GM12878 (cell line): ENCODE results near the gene ZMYND10. TPM values are rescaled to one million over a fixed set of nuclear protein-coding genes. Genes with fewer than 3 reads are reported as not detected.

Experiments used
- ATAC-seq: fragments of 200-7000 bp; cut with Tn5 transposase; 3 replicates; pipeline ENCODE4 v1.9.1; 2020; ENCODE audit warnings: mild to moderate bottlenecking, moderate library complexity
- BruUV-seq: library from RNA; stranded (reverse); fragments of 400-500 nt; replicated peaks from 2 replicates; lab custom pipeline; 2021; lab: Mats Ljungman, UMichigan
- CTCF ChIA-PET: fragments of 300-600 bp; sonication (Branson Sonifier 250); formaldehyde crosslinking; extraction: SDS; loops from one replicate; lab custom pipeline; 2021; ENCODE audit warnings: inconsistent platforms; lab: Yijun Ruan, JAX
- POLR2A ChIA-PET: fragments of 350-600 bp; formaldehyde crosslinking; extraction: SDS; loops from one replicate; lab custom pipeline; 2021; ENCODE audit warnings: inconsistent platforms; lab: Charles Lee
- RAD21 ChIA-PET: fragments of 300-600 bp; sonication (Branson Sonifier 250); formaldehyde crosslinking; loops from one replicate; lab custom pipeline; 2023; ENCODE audit warnings: antibody characterized with exemption; ENCODE audit not compliant: unreplicated experiment; lab: Charles Lee
- SMC1A ChIA-PET: fragments of 300-600 bp; sonication (Branson Sonifier 250); formaldehyde crosslinking; loops from one replicate; lab custom pipeline; 2023; ENCODE audit not compliant: unreplicated experiment, uncharacterized antibody; lab: Charles Lee
- DNase-seq: peaks from one replicate; pipeline ENCODE4 v3.0.0-alpha.2; 2011; ENCODE audit warnings: low read depth, low spot score
- FAIRE-seq: peaks from 3 replicates; lab custom pipeline; 2011; peaks lifted over from hg19 to GRCh38; lab: Jason Lieb, UNC
- H2AFZ ChIP-seq: 2 replicates; pipeline ENCODE4 v1.6.0; 2011; ENCODE audit warnings: low read depth, low read length, control low read depth; ENCODE audit not compliant: control insufficient read depth
- H3K27ac ChIP-seq: 2 replicates; pipeline ENCODE4 v1.5.1; 2011; ENCODE audit warnings: control low read depth; ENCODE audit not compliant: control insufficient read depth, insufficient read depth
- H3K27me3 ChIP-seq, 2 experiments: replicated peaks in 1 of 2; 2 replicates each; pipeline versions ENCODE4 v1.6.0 to v1.6.1; 2011; ENCODE audit warnings: low read length in 1 of 2; ENCODE audit not compliant: control insufficient read depth in 2 of 2, insufficient read depth in 2 of 2
- H3K36me3 ChIP-seq, 2 experiments: 2 replicates each; pipeline ENCODE4 v1.5.1; 2011; ENCODE audit warnings: low read length in 1 of 2; ENCODE audit not compliant: control insufficient read depth in 2 of 2, insufficient read depth in 2 of 2
- H3K4me1 ChIP-seq: 2 replicates; pipeline ENCODE4 v1.6.1; 2011; ENCODE audit warnings: mild to moderate bottlenecking, low read length, moderate library complexity, mixed read lengths; ENCODE audit not compliant: control insufficient read depth, insufficient read depth
- H3K4me2 ChIP-seq: 2 replicates; pipeline ENCODE4 v1.6.0; 2011; ENCODE audit warnings: control low read depth; ENCODE audit not compliant: control insufficient read depth, insufficient read depth
- H3K4me3 ChIP-seq: fragments of 200-600 bp; sonication (generic); 2 replicates; pipeline ENCODE4 v1.5.1; 2016
- H3K79me2 ChIP-seq: 2 replicates; pipeline ENCODE4 v1.6.0; 2011; ENCODE audit warnings: low read length; ENCODE audit not compliant: control insufficient read depth, insufficient read depth
- H3K9ac ChIP-seq: 2 replicates; pipeline ENCODE4 v1.8.0; 2011; ENCODE audit warnings: low read length, control low read depth, mixed read lengths; ENCODE audit not compliant: control insufficient read depth, insufficient read depth
- H3K9me3 ChIP-seq: replicated peaks from 3 replicates; pipeline ENCODE4 v1.5.1; 2011; ENCODE audit warnings: mild to moderate bottlenecking, low read length; ENCODE audit not compliant: control insufficient read depth, insufficient read depth
- H4K20me1 ChIP-seq: 2 replicates; pipeline ENCODE4 v1.6.0; 2011; ENCODE audit not compliant: control insufficient read depth, insufficient read depth
- ATF3 ChIP-seq: IDR thresholded peaks from 2 replicates; pipeline ENCODE4 v1.6.1; 2011; ENCODE audit warnings: low read depth, mild to moderate bottlenecking, low read length, moderate library complexity, borderline replicate concordance; ENCODE audit errors: extremely low read depth
- EED ChIP-seq: sonication (generic); IDR thresholded peaks from 2 replicates; pipeline ENCODE4 v1.6.1; 2016; ENCODE audit warnings: antibody characterized with exemption, low read depth
- FOXK2 ChIP-seq: fragments of 450-650 bp; IDR thresholded peaks from 2 replicates; pipeline ENCODE4 v1.6.1; 2017; ENCODE audit warnings: mild to moderate bottlenecking, moderate library complexity
- HDAC2 ChIP-seq: fragments of 200-600 bp; sonication (generic); IDR thresholded peaks from 2 replicates; pipeline ENCODE4 v1.6.1; 2017
- HDAC6 ChIP-seq: fragments of 200-600 bp; sonication (generic); IDR thresholded peaks from one replicate; pipeline ENCODE4 v1.8.0; 2017; ENCODE audit warnings: antibody characterized with exemption; ENCODE audit not compliant: unreplicated experiment
- NFYA ChIP-seq: IDR thresholded peaks from 2 replicates; pipeline ENCODE4 v1.6.1; 2011; ENCODE audit warnings: low read depth, mild to moderate bottlenecking, low read length, improper control_type of control experiment, borderline replicate concordance
- NR2F1 ChIP-seq: fragments of 450-650 bp; conservative IDR thresholded peaks from 2 replicates; pipeline ENCODE4 v1.6.1; 2017; ENCODE audit warnings: mild to moderate bottlenecking
- RAD21 ChIP-seq: IDR thresholded peaks from 2 replicates; pipeline ENCODE4 v1.6.1; 2011; ENCODE audit warnings: mild to moderate bottlenecking, low read depth, low read length, moderate library complexity; ENCODE audit not compliant: insufficient read depth
- TCF12 ChIP-seq: IDR thresholded peaks from 2 replicates; pipeline ENCODE4 v1.6.1; 2011; ENCODE audit warnings: low read depth, mild to moderate bottlenecking, low read length
- ZNF207 ChIP-seq: fragments of 450-650 bp; IDR thresholded peaks from 2 replicates; pipeline ENCODE4 v1.6.1; 2014; ENCODE audit warnings: antibody characterized with exemption, mild to moderate bottlenecking, borderline replicate concordance
- WGBS: methylation state at CpG from one replicate; pipeline ENCODE4 v1.1.6; 2016; ENCODE audit warnings: low lambda C conversion rate; ENCODE audit not compliant: insufficient replicate concordance, insufficient coverage; ENCODE audit errors: missing lambda C conversion rate; 5-methylcytosine and 5-hydroxymethylcytosine counted together
- in situ Hi-C: fragments of 300-500 bp; cut with MboI; formaldehyde crosslinking; loops from 9 replicates; pipeline ENCODE4 v1.14.3; 2018; ENCODE audit warnings: mixed read lengths
- intact Hi-C: fragments of 100-400 bp; cut with micrococcal nuclease; formaldehyde crosslinking; loops from one replicate; pipeline ENCODE4 v1.14.2; 2022; ENCODE audit not compliant: unreplicated experiment
- polyA plus RNA-seq, 11 experiments: library from polyadenylated mRNA; depleted of rRNA in 4 of 11; unstranded in 6 of 11; stranded (reverse) in 5 of 11; fragments of >200 nt; fragmentation: Nextera tagmentation in 4 of 11; fragmentation: Illumina TruSeq in 1 of 11; extraction: Ambion mirVana in 4 of 11; extraction: Trizol in 1 of 11; gene quantifications; 1 replicate in 1 of 11; 2 replicates in 10 of 11; pipeline versions ENCODE4 v1.2.1 to v1.2.3, GENCODE V29; 2011 to 2016; ENCODE audit warnings: inconsistent platforms in 2 of 11, missing spikeins in 2 of 11, low read depth in 1 of 11
- total RNA-seq, 4 experiments: library from RNA; depleted of rRNA in 3 of 4; stranded (reverse); fragments of >200 nt in 3 of 4; fragmentation: Illumina TruSeq in 1 of 4; extraction: Trizol in 1 of 4; gene quantifications; 2 replicates each; pipeline versions ENCODE4 v1.2.1 to v1.2.3, GENCODE V29; 2013 to 2021
- TF ChIP-seq, protein P1 (sequence below): fragments of 450-650 bp; IDR thresholded peaks from 2 replicates; pipeline ENCODE4 v1.6.1; 2016; ENCODE audit warnings: mild to moderate bottlenecking, moderate library complexity, borderline replicate concordance

Gene ZMYND10
- total and polyA plus RNA-seq, 10 of the 15 experiments (the other 5 are each of a cell fraction or from before 2014, with no cell fraction given), result 0.11 to 1.0 (median 0.37) TPM

DNA sequence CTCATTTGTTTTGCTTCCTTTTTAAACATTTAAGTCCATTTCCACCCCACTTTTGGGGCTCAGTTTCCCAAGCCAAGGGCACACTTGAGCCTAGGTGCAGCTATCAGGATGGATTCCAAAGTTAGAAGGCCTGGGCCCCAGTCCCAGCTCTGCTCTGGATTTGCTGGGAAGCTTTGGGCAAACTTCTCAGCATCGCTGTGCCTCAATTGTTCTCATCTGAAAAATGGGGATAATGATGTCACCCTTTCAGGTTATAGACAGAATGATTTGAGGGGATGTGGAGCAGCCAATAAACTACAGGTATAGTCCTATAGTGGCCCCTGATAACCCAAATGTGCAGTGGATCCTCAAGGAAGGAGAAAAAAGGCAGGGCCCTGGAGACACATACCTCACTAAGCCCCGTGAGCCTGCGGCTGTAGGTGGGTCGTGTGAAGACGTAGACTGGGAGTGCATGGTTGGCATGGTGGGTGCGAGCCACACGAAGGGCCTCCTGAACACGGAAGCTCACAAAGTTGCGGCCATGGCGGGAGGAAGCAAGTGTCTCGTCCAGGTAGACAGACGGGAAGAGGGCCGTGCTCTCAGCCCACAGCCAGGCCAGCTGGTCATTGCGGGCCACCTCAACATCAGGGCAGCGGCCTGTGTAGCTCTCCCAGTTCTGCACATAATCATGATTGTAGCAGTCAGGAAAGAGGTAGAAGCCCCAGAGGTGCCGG is 26.2 kb downstream of the ZMYND10 start (continued):
- TF ChIP-seq, protein P1, sequence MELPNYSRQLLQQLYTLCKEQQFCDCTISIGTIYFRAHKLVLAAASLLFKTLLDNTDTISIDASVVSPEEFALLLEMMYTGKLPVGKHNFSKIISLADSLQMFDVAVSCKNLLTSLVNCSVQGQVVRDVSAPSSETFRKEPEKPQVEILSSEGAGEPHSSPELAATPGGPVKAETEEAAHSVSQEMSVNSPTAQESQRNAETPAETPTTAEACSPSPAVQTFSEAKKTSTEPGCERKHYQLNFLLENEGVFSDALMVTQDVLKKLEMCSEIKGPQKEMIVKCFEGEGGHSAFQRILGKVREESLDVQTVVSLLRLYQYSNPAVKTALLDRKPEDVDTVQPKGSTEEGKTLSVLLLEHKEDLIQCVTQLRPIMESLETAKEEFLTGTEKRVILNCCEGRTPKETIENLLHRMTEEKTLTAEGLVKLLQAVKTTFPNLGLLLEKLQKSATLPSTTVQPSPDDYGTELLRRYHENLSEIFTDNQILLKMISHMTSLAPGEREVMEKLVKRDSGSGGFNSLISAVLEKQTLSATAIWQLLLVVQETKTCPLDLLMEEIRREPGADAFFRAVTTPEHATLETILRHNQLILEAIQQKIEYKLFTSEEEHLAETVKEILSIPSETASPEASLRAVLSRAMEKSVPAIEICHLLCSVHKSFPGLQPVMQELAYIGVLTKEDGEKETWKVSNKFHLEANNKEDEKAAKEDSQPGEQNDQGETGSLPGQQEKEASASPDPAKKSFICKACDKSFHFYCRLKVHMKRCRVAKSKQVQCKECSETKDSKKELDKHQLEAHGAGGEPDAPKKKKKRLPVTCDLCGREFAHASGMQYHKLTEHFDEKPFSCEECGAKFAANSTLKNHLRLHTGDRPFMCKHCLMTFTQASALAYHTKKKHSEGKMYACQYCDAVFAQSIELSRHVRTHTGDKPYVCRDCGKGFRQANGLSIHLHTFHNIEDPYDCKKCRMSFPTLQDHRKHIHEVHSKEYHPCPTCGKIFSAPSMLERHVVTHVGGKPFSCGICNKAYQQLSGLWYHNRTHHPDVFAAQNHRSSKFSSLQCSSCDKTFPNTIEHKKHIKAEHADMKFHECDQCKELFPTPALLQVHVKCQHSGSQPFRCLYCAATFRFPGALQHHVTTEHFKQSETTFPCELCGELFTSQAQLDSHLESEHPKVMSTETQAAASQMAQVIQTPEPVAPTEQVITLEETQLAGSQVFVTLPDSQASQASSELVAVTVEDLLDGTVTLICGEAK, result no peak
- TF ChIP-seq, all 136 proteins: peak for 0

- H4K20me1 ChIP-seq, result no peaks in the 10 kb centered on the region
- intact Hi-C loops, result no loop called here
- in situ Hi-C loops, result no loop called here
- CTCF ChIA-PET, result interaction anchor here (0.7 to 1.8 kb wide), 5 partner anchors 9 to 72 kb away, joined by 3 to 8 read pairs (median 3); partner anchors contain the start of genes HYAL3, NAA80 and TUSC2
- H3K9ac ChIP-seq, result no peak overlapping the region
- no peak for TF ChIP-seq NR2F1
- no peak for TF ChIP-seq ZNF207
- TF ChIP-seq RAD21, result no peak
- no peak for TF ChIP-seq NFYA
- no peak for TF ChIP-seq HDAC2
- TF ChIP-seq HDAC6, result no peak
- TF ChIP-seq TCF12, result no peak
- no peak for TF ChIP-seq ATF3
- no peak for TF ChIP-seq FOXK2
- TF ChIP-seq EED, result no peak
- TF ChIP-seq, all 136 proteins: peak for 0
- peaks cover 23% of the 10 kb centered on the region for H3K4me1 ChIP-seq
- H3K4me3 ChIP-seq, result no peak overlapping the region
- no peak overlapping the region for H2AFZ ChIP-seq
- H3K9me3 ChIP-seq, result no peaks in the 10 kb centered on the region
- SMC1A ChIA-PET, result interaction anchor here (1.5 to 1.8 kb wide), 2 partner anchors 18 to 19 kb away, joined by 4 read pairs; partner anchors contain the start of genes HYAL3 and NAA80
- 87% methylated on average over 10 of the region's 10 CpGs for WGBS
- peaks cover 0 to 2% of the 10 kb centered on the region in 2 experiments; a peak in 2 of 4 replicates for H3K36me3 ChIP-seq
- POLR2A ChIA-PET, result interaction anchor here (1.0 to 1.9 kb wide), 3 partner anchors 13 to 26 kb away, joined by 3 to 5 read pairs (median 3); partner anchors contain the start of gene IFRD2
- no peak overlapping the region for H3K27ac ChIP-seq
- ATAC-seq (no peak), FAIRE-seq (no peak), DNase-seq (no peak)
- no peaks in the 10 kb centered on the region for H3K27me3 ChIP-seq
- H3K79me2 ChIP-seq, result peaks cover 5% of the 10 kb centered on the region
- no TSS peak for BruUV-seq
- no peak overlapping the region for H3K4me2 ChIP-seq
- RAD21 ChIA-PET, result no interaction called here
Observed at GRCh38 chr3:50318615-50319014, 26.9 kb downstream of the ZMYND10 start.
